Neural progenitor cell (in vitro differentiated cells): ENCODE data around the gene COL13A1. TPM values are rescaled to one million over a fixed set of nuclear protein-coding genes. Genes with fewer than 3 reads are reported as not detected.

Source experiments
- DNase-seq: peaks from one replicate; pipeline ENCODE4 v3.0.0-alpha.2; 2016; ENCODE audit warnings: low spot score
- H2AFZ ChIP-seq: fragments of 200-600 bp; sonication (generic); replicated peaks from 2 replicates; pipeline ENCODE4 v1.6.1; 2016; ENCODE audit warnings: antibody characterized with exemption
- H3F3A ChIP-seq: fragments of 200-600 bp; sonication (generic); 2 replicates; pipeline ENCODE4 v1.6.1; 2016; ENCODE audit warnings: antibody characterized with exemption, low read depth
- H3K27ac ChIP-seq: fragments of 200-600 bp; sonication (generic); 2 replicates; pipeline ENCODE4 v1.5.1; 2016; ENCODE audit warnings: mild to moderate bottlenecking
- H3K27me3 ChIP-seq: fragments of 200-600 bp; sonication (generic); 2 replicates; pipeline ENCODE4 v1.6.1; 2016; ENCODE audit warnings: mild to moderate bottlenecking, moderate library complexity
- H3K36me3 ChIP-seq: fragments of 200-600 bp; sonication (generic); 2 replicates; pipeline ENCODE4 v1.5.1; 2016
- H3K4me1 ChIP-seq: fragments of 200-600 bp; sonication (generic); 2 replicates; pipeline ENCODE4 v1.6.1; 2016; ENCODE audit warnings: mixed run types
- H3K4me2 ChIP-seq: fragments of 200-600 bp; sonication (generic); 2 replicates; pipeline ENCODE4 v1.6.1; 2016
- H3K4me3 ChIP-seq: fragments of 200-600 bp; sonication (generic); 2 replicates; pipeline ENCODE4 v1.5.1; 2016
- H3K79me2 ChIP-seq: fragments of 200-600 bp; sonication (generic); 2 replicates; pipeline ENCODE4 v1.6.1; 2016; ENCODE audit warnings: low read depth
- H3K9ac ChIP-seq: fragments of 200-600 bp; sonication (generic); 2 replicates; pipeline ENCODE4 v1.6.1; 2016
- H3K9me3 ChIP-seq: fragments of 200-600 bp; sonication (generic); 2 replicates; pipeline ENCODE4 v1.5.1; 2016; ENCODE audit warnings: low read depth
- H4K20me1 ChIP-seq: fragments of 200-600 bp; sonication (generic); 2 replicates; pipeline ENCODE4 v1.6.1; 2016; ENCODE audit warnings: low read depth
- H3K27ac Mint-ChIP-seq: 3 replicates; pipeline ENCODE4 v1.8.0; 2021; ENCODE audit warnings: mixed read lengths
- H3K27me3 Mint-ChIP-seq: 2 replicates; pipeline ENCODE4 v1.8.0; 2022; ENCODE audit warnings: low read depth, mild to moderate bottlenecking, inconsistent platforms, moderate library complexity, mixed read lengths; ENCODE audit not compliant: insufficient read depth
- H3K36me3 Mint-ChIP-seq: 3 replicates; pipeline ENCODE4 v1.8.0; 2021; ENCODE audit warnings: mixed read lengths
- H3K4me1 Mint-ChIP-seq: 3 replicates; pipeline ENCODE4 v1.8.0; 2021; ENCODE audit warnings: mixed read lengths
- H3K4me3 Mint-ChIP-seq: 3 replicates; pipeline ENCODE4 v1.8.0; 2021; ENCODE audit warnings: mild to moderate bottlenecking, moderate library complexity, mixed read lengths
- H3K9me3 Mint-ChIP-seq: 3 replicates; pipeline ENCODE4 v1.8.0; 2020; ENCODE audit warnings: mixed read lengths
- CTCF ChIP-seq: fragments of 200-600 bp; sonication (generic); IDR thresholded peaks from 2 replicates; pipeline ENCODE4 v1.5.1; 2017; ENCODE audit warnings: antibody characterized with exemption, mild to moderate bottlenecking
- EZH2 ChIP-seq: fragments of 200-600 bp; sonication (generic); IDR thresholded peaks from 2 replicates; pipeline ENCODE4 v1.6.1; 2017; ENCODE audit warnings: antibody characterized with exemption, mild to moderate bottlenecking, moderate library complexity
- EZH2phosphoT487 ChIP-seq: fragments of 200-600 bp; sonication (generic); IDR thresholded peaks from 2 replicates; pipeline ENCODE4 v1.6.1; 2017; ENCODE audit warnings: antibody characterized with exemption
- total RNA-seq: library from RNA; depleted of rRNA; stranded (reverse); fragments of >200 nt; gene quantifications from 2 replicates; pipeline ENCODE4 v1.2.3, GENCODE V29; 2015; ENCODE audit warnings: low replicate concordance

The COL13A1 gene
- total RNA-seq, 1 donor from 2014 or later: 1.3 TPM

GRCh38 chr10:69792341-69792740 lies 9.4 kb upstream of the COL13A1 start:
- Mint-ChIP-seq H3K27me3 (peaks cover 11% of the 10 kb centered on the region), H3K36me3 (no peaks in the 10 kb centered on the region), H3K27ac (no peak overlapping the region), H3K4me1 (peaks cover 4% of the 10 kb centered on the region), H3K9me3 (peaks cover 2% of the 10 kb centered on the region), H3K4me3 (no peak overlapping the region)
- H3F3A ChIP-seq: no peaks in the 10 kb centered on the region
- H3K36me3 ChIP-seq: no peaks in the 10 kb centered on the region
- no peaks in the 10 kb centered on the region for H3K27me3 ChIP-seq
- H3K4me1 ChIP-seq: no peaks in the 10 kb centered on the region
- H2AFZ ChIP-seq: no peak overlapping the region
- H3K4me2 ChIP-seq: no peak overlapping the region
- no peaks in the 10 kb centered on the region for H4K20me1 ChIP-seq
- H3K27ac ChIP-seq: no peak overlapping the region
- DNase-seq: no peak
- no peak overlapping the region for H3K4me3 ChIP-seq
- no peaks in the 10 kb centered on the region for H3K9me3 ChIP-seq
- H3K9ac ChIP-seq: no peak overlapping the region
- no peaks in the 10 kb centered on the region for H3K79me2 ChIP-seq
- TF ChIP-seq EZH2phosphoT487 (no peak), CTCF (no peak), EZH2 (no peak)

GRCh38 chr10:69794673-69795072 lies 7.0 kb upstream of the COL13A1 start:
- H3K4me1 ChIP-seq: peaks cover 4% of the 10 kb centered on the region

GRCh38 chr10:69795242-69795934 lies 6.3 kb upstream of the COL13A1 start:
- peaks cover 8% of the 10 kb centered on the region for H3K4me1 ChIP-seq
- Mint-ChIP-seq H3K9me3 (peaks cover 2% of the 10 kb centered on the region), H3K4me1 (peaks cover 4% of the 10 kb centered on the region), H3K4me3 (no peak overlapping the region), H3K27me3 (peaks cover 20% of the 10 kb centered on the region), H3K36me3 (no peaks in the 10 kb centered on the region), H3K27ac (no peak overlapping the region)
- H3K79me2 ChIP-seq: no peaks in the 10 kb centered on the region
- no peaks in the 10 kb centered on the region for H3K36me3 ChIP-seq
- no peaks in the 10 kb centered on the region for H3K27me3 ChIP-seq
- H3K27ac ChIP-seq: no peak overlapping the region
- H4K20me1 ChIP-seq: no peaks in the 10 kb centered on the region
- no peak for DNase-seq
- H2AFZ ChIP-seq: no peak overlapping the region
- no peaks in the 10 kb centered on the region for H3K9me3 ChIP-seq
- H3K4me3 ChIP-seq: no peak overlapping the region
- TF ChIP-seq EZH2phosphoT487 (no peak), EZH2 (no peak), CTCF (no peak)
- peaks cover 7% of the 10 kb centered on the region for H3F3A ChIP-seq
- H3K9ac ChIP-seq: no peak overlapping the region
- H3K4me2 ChIP-seq: no peak overlapping the region

More at GRCh38 chr10:69794673-69795072, 7.0 kb upstream of the COL13A1 start:
- H3K4me2 ChIP-seq: no peak overlapping the region
- Mint-ChIP-seq H3K27ac (no peak overlapping the region), H3K36me3 (no peaks in the 10 kb centered on the region), H3K27me3 (peaks cover 20% of the 10 kb centered on the region), H3K9me3 (peaks cover 2% of the 10 kb centered on the region), H3K4me1 (peaks cover 4% of the 10 kb centered on the region), H3K4me3 (no peak overlapping the region)
- no peaks in the 10 kb centered on the region for H3K9me3 ChIP-seq
- no peak overlapping the region for H2AFZ ChIP-seq
- H3K27ac ChIP-seq: no peak overlapping the region
- H4K20me1 ChIP-seq: no peaks in the 10 kb centered on the region
- no peaks in the 10 kb centered on the region for H3K79me2 ChIP-seq
- no peaks in the 10 kb centered on the region for H3K27me3 ChIP-seq
- H3K36me3 ChIP-seq: no peaks in the 10 kb centered on the region
- H3K9ac ChIP-seq: no peak overlapping the region
- TF ChIP-seq CTCF: no peak
- TF ChIP-seq EZH2: no peak
- TF ChIP-seq EZH2phosphoT487: no peak
- no peak for DNase-seq
- peaks cover under 1% of the 10 kb centered on the region for H3F3A ChIP-seq
- H3K4me3 ChIP-seq: no peak overlapping the region
